Immature natural killer cell (primary cell): Measurements from ENCODE around the gene MCM3. TPM values are rescaled to one million over a fixed set of nuclear protein-coding genes. Genes with fewer than 3 reads are reported as not detected.

ENCODE experiments used
- DNase-seq, 3 donors: peaks; one replicate each; pipeline ENCODE4 v3.0.0; 2022; ENCODE audit warnings: mixed read lengths in 1 of 3
- H3K27ac Mint-ChIP-seq, 6 donors: one replicate each; pipeline ENCODE4 v1.8.0; 2020; ENCODE audit warnings: mixed read lengths in 6 of 6, mild to moderate bottlenecking in 5 of 6, inconsistent platforms in 4 of 6, moderate library complexity in 3 of 6
- H3K27me3 Mint-ChIP-seq, 3 donors: one replicate each; pipeline ENCODE4 v1.8.0; 2020 to 2021; ENCODE audit warnings: low read depth in 3 of 3, mild to moderate bottlenecking in 3 of 3, mixed read lengths in 3 of 3, moderate library complexity in 3 of 3, inconsistent platforms in 1 of 3
- H3K36me3 Mint-ChIP-seq, 3 donors: one replicate each; pipeline ENCODE4 v1.8.0; 2020; ENCODE audit warnings: mixed read lengths in 3 of 3, inconsistent platforms in 2 of 3, mild to moderate bottlenecking in 2 of 3
- H3K4me1 Mint-ChIP-seq, 2 donors: one replicate each; pipeline ENCODE4 v1.8.0; 2020; ENCODE audit warnings: inconsistent platforms in 2 of 2, mild to moderate bottlenecking in 2 of 2, mixed read lengths in 2 of 2, moderate library complexity in 1 of 2
- H3K4me3 Mint-ChIP-seq, 5 donors: one replicate each; pipeline ENCODE4 v1.8.0; 2020; ENCODE audit warnings: mild to moderate bottlenecking in 5 of 5, mixed read lengths in 5 of 5, inconsistent platforms in 3 of 5, moderate library complexity in 3 of 5
- H3K9me3 Mint-ChIP-seq, 6 donors: one replicate each; pipeline ENCODE4 v1.8.0; 2020; ENCODE audit warnings: mild to moderate bottlenecking in 6 of 6, mixed read lengths in 6 of 6, inconsistent platforms in 4 of 6, moderate library complexity in 3 of 6
- polyA plus RNA-seq, 3 donors: library from polyadenylated mRNA; unstranded; fragments of 300-500 nt; fragmentation: Illumina TruSeq; gene quantifications; one replicate each; pipeline ENCODE4 v1.2.3, GENCODE V29; 2021

MCM3 gene
- polyA plus RNA-seq, 3 donors from 2014 or later: 40.5 to 73.8 (median 43.6) TPM

DNA sequence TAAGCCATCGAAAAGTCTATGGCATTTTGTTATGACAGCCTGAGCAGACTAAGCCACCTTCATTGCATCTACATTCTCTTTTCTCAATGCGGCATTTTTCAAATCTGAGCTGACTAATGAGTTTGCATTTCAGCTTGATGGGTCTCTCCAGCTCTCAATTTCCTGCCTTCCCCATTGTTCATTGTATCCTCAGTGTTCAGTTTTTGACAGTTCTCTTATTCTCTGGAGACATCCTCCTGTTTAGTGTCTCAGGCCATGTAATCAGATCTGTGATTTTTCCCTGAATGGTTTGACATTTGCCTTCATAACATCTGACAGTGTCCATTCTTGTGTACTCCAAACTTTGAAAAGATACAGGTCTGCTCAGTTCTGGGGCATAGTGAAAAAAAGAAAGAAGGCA lies 27.9 kb upstream of the MCM3 start:
- no peak for DNase-seq
- Mint-ChIP-seq H3K4me1 (peaks cover 19 to 23% of the 10 kb centered on the region in 2 donors), H3K9me3 (no peaks in the 10 kb centered on the region), H3K27me3 (peaks cover 0 to 2% (median 0%) of the 10 kb centered on the region in 3 donors), H3K27ac (no peak overlapping the region), H3K4me3 (no peak overlapping the region), H3K36me3 (peaks cover 0 to 4% (median 0%) of the 10 kb centered on the region in 3 donors)

DNA sequence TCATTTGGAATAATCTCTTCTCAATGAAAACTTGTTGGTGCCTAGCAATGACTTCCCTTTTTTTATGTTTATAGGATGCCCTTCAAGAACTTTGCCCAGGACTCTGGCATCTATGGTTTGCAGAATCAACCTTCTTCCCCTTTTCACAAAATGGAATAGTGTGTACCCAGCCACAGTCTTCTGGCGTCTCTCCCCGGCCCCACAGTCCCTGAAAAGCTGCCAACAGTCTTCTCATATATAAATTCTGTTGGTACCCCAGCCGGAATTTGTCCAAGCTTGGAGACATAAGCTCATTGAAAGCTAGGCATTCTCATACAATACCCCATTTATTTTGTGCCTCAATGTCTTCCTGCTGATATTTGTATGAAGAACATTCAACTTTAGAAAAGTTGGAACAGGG lies 26.4 kb upstream of the MCM3 start:
- no peak for DNase-seq
- Mint-ChIP-seq H3K27me3 (peaks cover 0 to 2% (median 0%) of the 10 kb centered on the region in 3 donors), H3K36me3 (peaks cover 0 to 4% (median 0%) of the 10 kb centered on the region in 3 donors), H3K4me1 (peaks cover 31 to 36% of the 10 kb centered on the region in 2 donors), H3K27ac (no peak overlapping the region), H3K4me3 (no peak overlapping the region), H3K9me3 (no peaks in the 10 kb centered on the region)

DNA sequence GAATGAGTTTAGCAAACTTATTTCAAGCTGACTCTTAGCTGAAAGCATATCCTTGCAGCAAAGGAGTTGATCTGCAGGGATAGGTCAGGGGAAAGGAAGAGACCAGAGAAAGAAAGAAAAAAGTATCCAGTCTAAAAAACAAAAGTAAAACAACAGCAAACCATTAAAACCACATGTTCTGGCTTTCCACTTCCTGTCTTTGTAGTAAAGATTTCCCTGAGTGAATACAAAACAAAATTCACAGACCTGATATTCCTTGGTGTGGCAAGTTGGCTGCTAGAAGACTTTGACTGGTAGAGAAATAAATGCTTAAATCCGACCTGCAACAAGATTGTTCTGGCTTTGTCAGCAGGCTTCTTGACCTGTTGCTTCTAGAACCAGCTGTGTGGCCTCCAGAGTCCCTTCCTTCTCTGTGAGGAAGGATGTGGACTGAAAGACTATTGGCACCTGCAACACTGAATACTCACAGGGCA lies 23.4 kb upstream of the MCM3 start:
- peak overlapping the region; percentile 76 to 81 (median 77) for H3K4me3 Mint-ChIP-seq
- H3K36me3 Mint-ChIP-seq: peaks cover 0 to 4% (median 0%) of the 10 kb centered on the region in 3 donors
- H3K9me3 Mint-ChIP-seq: no peaks in the 10 kb centered on the region
- H3K4me1 Mint-ChIP-seq: peaks cover 57 to 60% of the 10 kb centered on the region in 2 donors
- DNase-seq: peak; percentile 48 to 51 (median 50)
- H3K27ac Mint-ChIP-seq: peak overlapping the region; percentile 50 to 91 (median 88)
- H3K27me3 Mint-ChIP-seq: peaks cover 0 to 2% (median 0%) of the 10 kb centered on the region in 3 donors

DNA sequence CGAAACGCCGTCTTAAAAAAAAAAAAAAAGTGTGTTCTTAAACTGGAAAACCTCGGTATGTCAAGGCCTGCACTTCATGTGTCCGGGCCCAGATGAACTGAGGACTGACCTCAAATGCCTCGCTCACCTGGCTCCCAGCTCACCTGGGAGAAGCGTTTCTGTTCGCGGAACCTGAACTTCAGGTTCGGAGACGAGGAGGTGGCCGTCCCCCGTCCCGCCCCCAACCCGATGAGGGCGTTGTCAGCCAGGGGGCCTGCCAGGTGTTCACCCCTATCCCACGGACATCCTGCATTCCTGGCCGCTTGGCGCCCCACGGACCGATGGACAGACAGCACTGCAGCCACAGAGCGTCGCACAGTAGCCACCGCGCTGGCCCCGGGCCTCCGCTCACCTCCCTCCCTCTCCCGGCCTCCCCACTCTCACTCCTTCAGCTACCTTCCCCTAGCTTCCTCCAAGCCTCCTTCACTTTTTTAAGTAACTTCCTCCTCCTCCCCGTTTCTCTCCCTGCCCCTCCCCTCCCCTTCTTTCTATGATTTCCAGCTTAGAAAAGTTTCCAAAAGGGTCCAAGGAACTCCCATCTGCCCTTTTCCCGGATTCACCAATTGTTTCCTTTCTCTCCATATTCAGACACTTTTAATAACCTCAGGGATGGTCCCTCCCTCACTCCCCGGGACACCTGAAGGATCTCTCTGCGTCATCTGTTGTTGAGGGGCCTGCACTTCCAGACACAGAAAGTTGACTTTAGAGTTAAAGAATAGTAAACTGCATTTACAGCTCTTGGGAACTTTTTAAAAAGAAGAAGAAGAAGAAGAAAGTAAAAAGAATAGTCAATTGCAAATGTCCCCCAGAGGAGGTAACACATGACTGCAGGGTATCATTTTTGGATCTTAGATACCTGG lies 22.7 kb upstream of the MCM3 start:
- DNase-seq: no peak
- peak overlapping the region; percentile 76 to 81 (median 77) for H3K4me3 Mint-ChIP-seq
- H3K4me1 Mint-ChIP-seq: peaks cover 60% of the 10 kb centered on the region in 2 donors
- peak overlapping the region; percentile 50 to 91 (median 88) for H3K27ac Mint-ChIP-seq
- peaks cover 0 to 2% (median 0%) of the 10 kb centered on the region in 3 donors for H3K27me3 Mint-ChIP-seq
- H3K36me3 Mint-ChIP-seq: no peaks in the 10 kb centered on the region
- no peaks in the 10 kb centered on the region for H3K9me3 Mint-ChIP-seq

DNA sequence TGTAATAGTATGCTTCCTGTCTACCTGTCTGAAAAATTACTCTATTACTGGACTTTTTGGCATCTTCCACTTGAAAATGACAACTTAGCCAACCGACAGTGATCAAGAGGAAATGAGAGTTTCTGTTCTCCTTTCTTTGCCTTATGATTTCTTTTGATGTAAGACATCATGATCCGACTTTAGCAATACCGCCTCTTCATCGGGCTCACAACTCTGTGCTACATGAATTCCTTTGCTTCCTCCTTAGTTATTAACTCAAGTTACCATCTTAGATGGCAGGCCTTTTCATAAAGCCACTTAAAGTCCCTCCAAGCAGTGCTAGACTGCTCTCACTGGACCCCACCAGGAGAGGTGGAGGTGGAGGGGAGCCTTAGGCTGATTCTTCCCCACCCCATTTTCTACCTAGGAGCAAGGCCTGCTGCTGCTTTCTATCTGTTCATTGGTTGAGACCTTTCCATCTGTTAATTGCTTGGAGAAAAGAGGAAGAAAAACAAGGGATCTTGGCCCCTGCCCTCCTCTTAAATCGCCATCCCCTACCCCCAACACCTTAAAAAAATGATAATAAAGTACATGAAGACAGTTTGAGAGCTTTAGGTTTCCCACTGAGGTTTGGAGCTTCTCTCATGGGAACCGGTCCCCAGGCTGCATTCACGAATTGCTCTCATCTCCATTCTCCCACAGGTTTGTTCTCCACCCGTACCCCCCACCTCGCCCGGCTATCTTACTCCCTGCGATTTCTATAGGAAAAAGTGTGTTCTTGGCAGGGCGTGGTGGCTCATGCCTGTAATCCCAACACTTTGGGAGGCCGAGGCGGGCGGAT lies 21.6 kb upstream of the MCM3 start:
- H3K4me1 Mint-ChIP-seq: peaks cover 60% of the 10 kb centered on the region in 2 donors
- H3K9me3 Mint-ChIP-seq: no peaks in the 10 kb centered on the region
- H3K27me3 Mint-ChIP-seq: no peaks in the 10 kb centered on the region
- peak overlapping the region; percentile 59 to 90 (median 86) for H3K27ac Mint-ChIP-seq
- H3K4me3 Mint-ChIP-seq: peak overlapping the region in 3 of 5 donors; percentile 21 to 68 (median 67)
- no peak for DNase-seq
- H3K36me3 Mint-ChIP-seq: peaks cover 0 to under 1% (median 0%) of the 10 kb centered on the region in 3 donors

DNA sequence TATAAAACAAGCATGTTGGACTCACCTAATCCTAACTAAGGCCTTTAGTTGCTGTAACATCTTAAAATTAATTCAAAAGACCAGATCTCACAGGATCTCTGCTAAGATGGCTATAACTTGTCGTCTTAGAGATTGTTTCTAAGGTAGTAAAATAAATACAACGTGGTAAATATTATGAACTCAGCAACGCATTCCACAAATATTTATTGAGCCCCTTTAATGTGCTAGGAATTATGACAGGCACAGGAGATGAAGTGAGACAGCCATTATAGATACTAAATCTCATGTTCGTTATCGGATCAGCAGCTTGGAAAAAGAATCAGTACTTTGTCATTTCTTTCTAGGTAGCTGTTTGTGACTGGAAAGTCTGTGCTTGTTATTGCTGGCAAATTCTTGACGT lies 20.9 kb upstream of the MCM3 start:
- DNase-seq: no peak
- Mint-ChIP-seq H3K36me3 (peaks cover 0 to 3% (median 0%) of the 10 kb centered on the region in 3 donors), H3K27me3 (no peaks in the 10 kb centered on the region), H3K27ac (peak overlapping the region; percentile 59 to 90 (median 86)), H3K4me1 (peaks cover 60% of the 10 kb centered on the region in 2 donors), H3K4me3 (peak overlapping the region in 4 of 5 donors; percentile 52 to 69 (median 68)), H3K9me3 (no peaks in the 10 kb centered on the region)

DNA sequence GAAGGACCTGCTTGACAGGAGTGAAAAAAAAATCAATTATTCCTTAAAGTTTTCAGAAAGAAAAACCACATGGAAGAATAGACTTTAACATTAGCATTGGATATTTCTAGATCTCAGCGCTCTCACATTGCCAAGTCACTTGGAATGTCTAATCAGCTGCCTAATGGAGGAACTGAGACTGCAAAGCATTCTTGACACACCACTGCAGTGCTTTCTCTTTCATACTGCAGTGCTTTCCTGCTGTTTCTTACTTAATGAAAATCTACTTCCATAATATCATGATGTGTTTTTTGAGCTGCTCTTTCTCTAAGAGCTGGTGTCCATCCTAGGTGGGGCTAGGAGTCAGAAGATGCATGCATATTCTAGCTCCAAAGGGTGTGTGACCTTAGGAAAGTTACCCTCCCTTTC lies 20.4 kb upstream of the MCM3 start:
- no peaks in the 10 kb centered on the region for H3K9me3 Mint-ChIP-seq
- DNase-seq: no peak
- H3K27me3 Mint-ChIP-seq: no peaks in the 10 kb centered on the region
- H3K36me3 Mint-ChIP-seq: peaks cover 0 to 3% (median 0%) of the 10 kb centered on the region in 3 donors
- peak overlapping the region in 4 of 5 donors; percentile 66 to 69 (median 68) for H3K4me3 Mint-ChIP-seq
- H3K27ac Mint-ChIP-seq: peak overlapping the region; percentile 59 to 90 (median 86)
- H3K4me1 Mint-ChIP-seq: peaks cover 57 to 58% of the 10 kb centered on the region in 2 donors

DNA sequence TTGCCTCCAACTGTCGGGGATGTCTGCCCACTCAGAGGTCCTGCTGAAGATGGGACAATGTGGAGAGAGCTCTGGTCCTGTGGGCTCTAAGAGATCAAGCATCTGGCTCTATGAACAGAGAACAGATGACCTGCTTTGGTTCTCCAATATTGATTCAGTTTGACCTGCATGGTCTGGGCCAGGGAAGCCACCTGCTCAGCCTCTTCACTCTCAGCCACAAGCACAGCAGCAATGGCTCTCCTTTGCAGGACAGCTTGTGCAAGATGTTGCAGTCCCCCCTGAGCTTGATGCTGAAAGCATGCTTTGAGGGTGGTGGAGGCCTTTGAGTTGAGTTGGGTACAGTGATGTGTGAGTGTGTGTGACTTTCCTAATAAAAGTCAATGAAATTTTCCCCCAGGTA lies 18.6 kb upstream of the MCM3 start:
- H3K4me3 Mint-ChIP-seq: no peak overlapping the region
- H3K36me3 Mint-ChIP-seq: peaks cover 0 to 3% (median 0%) of the 10 kb centered on the region in 3 donors
- H3K27ac Mint-ChIP-seq: peak overlapping the region in 2 of 6 donors; percentile 40 to 72
- H3K4me1 Mint-ChIP-seq: peaks cover 44 to 49% of the 10 kb centered on the region in 2 donors
- H3K9me3 Mint-ChIP-seq: no peaks in the 10 kb centered on the region
- no peak for DNase-seq
- no peaks in the 10 kb centered on the region for H3K27me3 Mint-ChIP-seq

DNA sequence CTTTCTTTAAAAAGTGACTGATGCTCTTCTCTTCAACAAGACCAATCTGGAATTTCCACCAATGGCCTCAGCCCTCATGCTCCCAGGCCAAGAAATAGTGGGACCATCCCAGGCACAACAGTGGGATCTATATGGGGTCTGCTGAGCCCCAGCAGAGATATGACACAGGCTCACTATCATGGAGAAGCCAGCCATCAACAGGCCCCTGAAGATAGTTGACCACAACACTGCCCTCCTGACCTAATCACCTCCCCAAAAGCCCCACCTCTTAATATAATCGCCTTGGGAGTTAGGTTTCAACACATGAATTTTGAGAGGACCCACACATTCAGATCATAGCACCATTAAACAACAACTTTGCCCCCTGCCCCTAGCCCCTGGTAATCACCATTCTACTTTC lies 16.8 kb upstream of the MCM3 start:
- peaks cover 0 to 3% (median 0%) of the 10 kb centered on the region in 3 donors for H3K36me3 Mint-ChIP-seq
- no peak for DNase-seq
- H3K27ac Mint-ChIP-seq: no peak overlapping the region
- H3K27me3 Mint-ChIP-seq: no peaks in the 10 kb centered on the region
- H3K4me1 Mint-ChIP-seq: peaks cover 43 to 49% of the 10 kb centered on the region in 2 donors
- H3K9me3 Mint-ChIP-seq: no peaks in the 10 kb centered on the region
- H3K4me3 Mint-ChIP-seq: no peak overlapping the region

DNA sequence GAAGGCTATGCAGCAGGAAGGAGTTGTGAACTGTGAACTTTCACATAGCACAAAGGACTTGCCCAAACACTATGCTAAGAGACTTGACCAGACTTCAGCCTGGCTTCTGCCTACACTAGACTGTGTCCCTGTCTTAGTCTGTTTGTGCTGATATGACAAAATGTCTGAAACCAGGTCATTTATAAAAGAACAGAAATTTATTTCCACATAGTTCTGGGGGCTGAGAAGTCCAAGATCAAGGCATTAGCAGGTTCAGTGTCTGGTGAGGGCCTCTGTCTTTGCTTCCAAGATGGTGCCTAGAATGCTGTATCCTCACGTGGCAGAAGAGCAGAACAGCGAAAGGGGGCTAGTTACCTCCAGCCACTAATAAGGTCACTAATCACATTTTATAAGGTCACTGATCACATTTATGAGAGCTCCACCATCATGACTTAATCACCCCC lies 16.0 kb upstream of the MCM3 start:
- H3K36me3 Mint-ChIP-seq: peaks cover 0 to 3% (median 0%) of the 10 kb centered on the region in 3 donors
- H3K9me3 Mint-ChIP-seq: no peaks in the 10 kb centered on the region
- H3K4me1 Mint-ChIP-seq: peaks cover 43 to 46% of the 10 kb centered on the region in 2 donors
- no peak for DNase-seq
- no peak overlapping the region for H3K27ac Mint-ChIP-seq
- H3K4me3 Mint-ChIP-seq: no peak overlapping the region
- H3K27me3 Mint-ChIP-seq: no peaks in the 10 kb centered on the region

DNA sequence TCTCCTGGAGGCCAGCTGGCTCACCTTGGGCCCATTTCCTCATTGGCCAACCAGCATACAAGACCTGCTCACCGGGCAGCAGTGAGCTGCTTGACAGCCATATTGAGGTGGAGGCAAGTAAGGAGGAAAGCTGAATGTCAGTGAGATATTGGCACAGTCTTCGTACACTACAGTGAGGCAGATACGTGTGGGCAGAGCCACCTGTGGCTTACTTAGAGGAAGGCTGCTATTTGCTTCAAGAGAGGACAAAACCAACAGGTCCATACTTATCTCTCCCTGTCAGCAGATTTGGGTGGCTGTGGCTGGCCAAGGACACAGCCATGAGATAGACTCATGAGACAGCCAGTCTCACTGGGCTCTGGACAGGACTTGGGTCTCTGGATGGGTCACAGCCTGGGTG lies 15.1 kb upstream of the MCM3 start:
- Mint-ChIP-seq H3K36me3 (peaks cover 0 to 3% (median 0%) of the 10 kb centered on the region in 3 donors), H3K27ac (no peak overlapping the region), H3K4me1 (peaks cover 34 to 38% of the 10 kb centered on the region in 2 donors)

DNA sequence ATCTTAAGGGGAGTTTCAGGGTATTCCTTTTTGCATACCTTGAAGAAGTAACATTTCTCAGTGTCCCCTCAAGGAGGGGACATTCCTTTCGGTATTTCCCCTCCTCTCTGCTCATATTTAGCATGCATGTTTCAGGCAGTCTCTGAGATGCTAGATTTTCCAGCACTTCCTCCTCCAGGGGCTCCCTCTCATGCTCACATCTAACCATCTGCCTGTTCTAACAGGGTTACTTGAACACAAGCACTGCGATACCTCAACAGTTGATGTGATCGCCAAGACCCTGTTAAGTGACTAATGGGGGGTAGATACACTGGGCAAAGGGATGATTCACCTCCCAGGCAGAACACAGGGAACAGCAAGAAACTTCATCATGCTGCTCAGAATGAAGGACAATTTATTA lies 12.9 kb upstream of the MCM3 start:
- Mint-ChIP-seq H3K4me3 (peak overlapping the region in 2 of 5 donors; percentile 14 to 62), H3K27me3 (peaks cover 0 to 2% (median 0%) of the 10 kb centered on the region in 3 donors), H3K36me3 (peaks cover 0 to 3% (median 0%) of the 10 kb centered on the region in 3 donors), H3K4me1 (peaks cover 22 to 23% of the 10 kb centered on the region in 2 donors), H3K27ac (peak overlapping the region in 2 of 6 donors; percentile 55 to 95), H3K9me3 (no peaks in the 10 kb centered on the region)
- no peak for DNase-seq

More for the DNA sequence above, 15.1 kb upstream of the MCM3 start:
- no peaks in the 10 kb centered on the region for H3K27me3 Mint-ChIP-seq
- H3K9me3 Mint-ChIP-seq: no peaks in the 10 kb centered on the region
- DNase-seq: no peak
- H3K4me3 Mint-ChIP-seq: no peak overlapping the region

DNA sequence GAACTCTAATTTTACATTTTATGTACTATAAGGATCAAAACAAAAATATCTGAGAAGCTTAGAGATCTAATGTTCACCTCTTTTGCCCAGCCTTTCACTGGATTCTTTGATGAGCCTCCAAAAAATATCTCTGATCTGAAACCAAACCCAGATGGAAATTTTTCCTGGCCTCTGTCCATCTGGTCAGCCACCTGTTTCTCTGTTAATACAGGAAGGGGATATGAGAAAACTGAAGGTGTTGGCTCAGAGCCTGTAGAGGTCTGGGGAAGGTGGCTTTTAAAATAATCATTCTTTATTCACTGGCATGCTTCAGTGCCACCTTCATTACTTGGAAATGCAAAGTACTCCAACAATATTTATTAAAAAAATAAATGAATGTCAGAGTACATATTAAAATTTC lies 8.5 kb upstream of the MCM3 start:
- no peak overlapping the region for H3K4me3 Mint-ChIP-seq
- DNase-seq: no peak
- no peaks in the 10 kb centered on the region for H3K36me3 Mint-ChIP-seq
- peaks cover 0 to 3% (median 2%) of the 10 kb centered on the region in 3 donors for H3K27me3 Mint-ChIP-seq
- H3K27ac Mint-ChIP-seq: peak overlapping the region in 1 of 6 donors; percentile 32
- H3K9me3 Mint-ChIP-seq: no peaks in the 10 kb centered on the region
- H3K4me1 Mint-ChIP-seq: peaks cover 20 to 23% of the 10 kb centered on the region in 2 donors
